A549 (cell line): ENCODE results near the gene AHCYL2. TPM values are rescaled to one million over a fixed set of nuclear protein-coding genes. Genes with fewer than 3 reads are reported as not detected.

Source experiments
- ATAC-seq, 2 experiments: fragments of 200-7000 bp in 1 of 2; fragments of >200 bp in 1 of 2; cut with Nextera tagmentation in 1 of 2; cut with Tn5 transposase in 1 of 2; 3 replicates each; pipeline versions ENCODE4 v1.8.0 to v1.9.1; 2018 to 2020; ENCODE audit warnings: mild to moderate bottlenecking in 1 of 2, moderate library complexity in 1 of 2
- CTCF ChIA-PET: fragments of 300-600 bp; sonication (Branson Sonifier 250); formaldehyde crosslinking; extraction: SDS; loops from one replicate; lab custom pipeline; 2021; ENCODE audit warnings: antibody characterized with exemption, inconsistent platforms; lab: Yijun Ruan, JAX
- POLR2A ChIA-PET: fragments of 350-600 bp; formaldehyde crosslinking; extraction: SDS; loops from one replicate; lab custom pipeline; 2021; ENCODE audit warnings: antibody characterized with exemption, inconsistent platforms; lab: Yijun Ruan, JAX
- DNase-seq, 2 experiments: peaks; one replicate each; pipeline versions ENCODE4 v3.0.0 to v3.0.0-alpha.2; 2011 to 2016; ENCODE audit warnings: low read depth in 1 of 2, low spot score in 1 of 2
- FAIRE-seq: peaks from 2 replicates; lab custom pipeline; 2011; peaks lifted over from hg19 to GRCh38; lab: Jason Lieb, UNC
- H3K27ac ChIP-seq, 2 experiments: fragments of >200 bp; sonication (Bioruptor Twin); formaldehyde crosslinking; 3 replicates each; pipeline ENCODE4 v1.5.1; 2016 to 2017
- H3K4me1 ChIP-seq: fragments of >200 bp; sonication (Bioruptor Twin); formaldehyde crosslinking; 3 replicates; pipeline ENCODE4 v1.6.1; 2016
- H3K4me2 ChIP-seq: fragments of >200 bp; sonication (Bioruptor Twin); formaldehyde crosslinking; 3 replicates; pipeline ENCODE4 v1.6.1; 2016
- H3K4me3 ChIP-seq: fragments of >200 bp; sonication (Bioruptor Twin); formaldehyde crosslinking; 3 replicates; pipeline ENCODE4 v1.5.1; 2016
- H3K9me3 ChIP-seq: fragments of >200 bp; sonication (Bioruptor Twin); formaldehyde crosslinking; 3 replicates; pipeline ENCODE4 v1.6.1; 2016
- BCL3 ChIP-seq: fragments of >200 bp; sonication (Bioruptor Twin); formaldehyde crosslinking; IDR thresholded peaks from 3 replicates; pipeline ENCODE4 v1.6.1; 2016
- BHLHE40 ChIP-seq: IDR thresholded peaks from 2 replicates; pipeline ENCODE4 v1.6.1; 2012; ENCODE audit warnings: low read depth, low read length, inconsistent platforms
- CBX2 ChIP-seq: fragments of 200-600 bp; sonication (generic); IDR thresholded peaks from 2 replicates; pipeline ENCODE4 v1.6.1; 2016; ENCODE audit warnings: low read depth, mild to moderate bottlenecking, borderline replicate concordance
- CBX8 ChIP-seq: fragments of 200-600 bp; sonication (generic); IDR thresholded peaks from 2 replicates; pipeline ENCODE4 v1.6.1; 2016
- CHD2 ChIP-seq: fragments of 150-350 bp; IDR thresholded peaks from 2 replicates; pipeline ENCODE4 v1.6.1; 2014; ENCODE audit warnings: low read length; ENCODE audit not compliant: partially characterized antibody
- CHD4 ChIP-seq: fragments of 200-600 bp; sonication (generic); IDR thresholded peaks from 2 replicates; pipeline ENCODE4 v1.6.1; 2016; ENCODE audit warnings: antibody characterized with exemption, mild to moderate bottlenecking, borderline replicate concordance
- E2F6 ChIP-seq: IDR thresholded peaks from 2 replicates; pipeline ENCODE4 v1.6.1; 2012; ENCODE audit warnings: low read depth, borderline replicate concordance
- EHF ChIP-seq: fragments of 250-450 bp; sonication (Bioruptor Pico); IDR thresholded peaks from 2 replicates; pipeline ENCODE4 v1.5.0; 2020; ENCODE audit warnings: mild to moderate bottlenecking
- EHMT2 ChIP-seq: fragments of 200-600 bp; sonication (generic); IDR thresholded peaks from 2 replicates; pipeline ENCODE4 v1.6.1; 2016; ENCODE audit warnings: antibody characterized with exemption, low read depth, mild to moderate bottlenecking, moderate library complexity
- ELK1 ChIP-seq: fragments of 150-350 bp; IDR thresholded peaks from 2 replicates; pipeline ENCODE4 v1.6.1; 2014; ENCODE audit warnings: low read depth, mild to moderate bottlenecking, low read length
- EP300 ChIP-seq, 2 experiments: fragments of >200 bp; sonication (Bioruptor Twin); formaldehyde crosslinking; IDR thresholded peaks; 2 replicates in 1 of 2; 3 replicates in 1 of 2; pipeline ENCODE4 v1.6.1; 2016 to 2017
- ESRRA ChIP-seq: fragments of 150-350 bp; IDR thresholded peaks from 2 replicates; pipeline ENCODE4 v1.6.1; 2014; ENCODE audit warnings: mild to moderate bottlenecking, low read length, borderline replicate concordance
- GATA3 ChIP-seq: IDR thresholded peaks from 2 replicates; pipeline ENCODE4 v1.6.1; 2012; ENCODE audit warnings: borderline replicate concordance
- HES2 ChIP-seq: fragments of >200 bp; sonication (Bioruptor Twin); formaldehyde crosslinking; IDR thresholded peaks from 2 replicates; pipeline ENCODE4 v1.6.1; 2016
- HEYL ChIP-seq: fragments of 250-450 bp; sonication (Bioruptor Pico); IDR thresholded peaks from 2 replicates; pipeline ENCODE4 v1.8.0; 2021; ENCODE audit warnings: mild to moderate bottlenecking, moderate library complexity
- HMGXB4 ChIP-seq: fragments of 250-450 bp; sonication (Bioruptor Pico); IDR thresholded peaks from 2 replicates; pipeline ENCODE4 v1.5.0; 2021; ENCODE audit warnings: mild to moderate bottlenecking, moderate library complexity, borderline replicate concordance
- HOXB13 ChIP-seq: fragments of 250-450 bp; sonication (Bioruptor Pico); IDR thresholded peaks from 2 replicates; pipeline ENCODE4 v1.5.0; 2020; ENCODE audit warnings: low read depth, mild to moderate bottlenecking, moderate library complexity
- HOXB5 ChIP-seq: fragments of 250-450 bp; sonication (Bioruptor Pico); IDR thresholded peaks from 2 replicates; pipeline ENCODE4 v1.5.0; 2020; ENCODE audit warnings: mild to moderate bottlenecking, moderate library complexity
- JUN ChIP-seq, 2 experiments: fragments of >200 bp; sonication (Bioruptor Twin); formaldehyde crosslinking; IDR thresholded peaks; 2 replicates in 1 of 2; 3 replicates in 1 of 2; pipeline ENCODE4 v1.6.1; 2016 to 2017
- KDM1A ChIP-seq: fragments of 200-600 bp; sonication (generic); IDR thresholded peaks from 2 replicates; pipeline ENCODE4 v1.6.1; 2016; ENCODE audit warnings: low read depth, mild to moderate bottlenecking
- KDM5A ChIP-seq: fragments of 200-600 bp; sonication (generic); IDR thresholded peaks from 2 replicates; pipeline ENCODE4 v1.6.1; 2016; ENCODE audit warnings: antibody characterized with exemption, mild to moderate bottlenecking
- MYC ChIP-seq: IDR thresholded peaks from 2 replicates; pipeline ENCODE4 v1.6.1; 2012; ENCODE audit warnings: mild to moderate bottlenecking, inconsistent platforms, low read length, improper control_type of control experiment, borderline replicate concordance
- NFE2L2 ChIP-seq: fragments of 150-350 bp; conservative IDR thresholded peaks from 2 replicates; pipeline ENCODE4 v1.6.1; 2014; ENCODE audit warnings: low read length
- NR3C1 ChIP-seq: fragments of >200 bp; sonication (Bioruptor Twin); formaldehyde crosslinking; IDR thresholded peaks from 3 replicates; pipeline ENCODE4 v1.6.1; 2017
- RCOR1 ChIP-seq: fragments of 150-350 bp; IDR thresholded peaks from 2 replicates; pipeline ENCODE4 v1.6.1; 2014; ENCODE audit warnings: antibody characterized with exemption, low read length, low read depth
- SMC3 ChIP-seq: fragments of >200 bp; sonication (Bioruptor Twin); formaldehyde crosslinking; IDR thresholded peaks from 3 replicates; pipeline ENCODE4 v1.6.1; 2018; ENCODE audit warnings: inconsistent platforms
- SREBF2 ChIP-seq: fragments of 450-650 bp; IDR thresholded peaks from 2 replicates; pipeline ENCODE4 v1.6.1; 2014; ENCODE audit warnings: mild to moderate bottlenecking, moderate library complexity
- TFCP2L1 ChIP-seq: fragments of 250-450 bp; sonication (Bioruptor Pico); IDR thresholded peaks from 2 replicates; pipeline ENCODE4 v1.5.0; 2021; ENCODE audit warnings: mild to moderate bottlenecking
- TP53 ChIP-seq: fragments of 250-450 bp; sonication (Bioruptor Pico); IDR thresholded peaks from 2 replicates; pipeline ENCODE4 v1.5.0; 2021; ENCODE audit warnings: mild to moderate bottlenecking, moderate library complexity
- USF2 ChIP-seq: fragments of 450-650 bp; IDR thresholded peaks from 2 replicates; pipeline ENCODE4 v1.6.1; 2014; ENCODE audit warnings: antibody characterized with exemption
- WGBS: methylation state at CpG from one replicate; pipeline ENCODE4 v1.1.6; 2017; ENCODE audit errors: missing lambda C conversion rate; 5-methylcytosine and 5-hydroxymethylcytosine counted together
- polyA plus RNA-seq, 4 experiments: library from polyadenylated mRNA; depleted of rRNA in 3 of 4; stranded (reverse); fragments of >200 nt; fragmentation: RNase III in 1 of 4; extraction: RNeasy Plus Mini Kit Qiagen cat#74134 plus additional on column Dnase treatment in 1 of 4; gene quantifications; 2 replicates in 3 of 4; 3 replicates in 1 of 4; pipeline ENCODE4 v1.2.3, GENCODE V29; 2011 to 2017

Gene AHCYL2
- polyA plus RNA-seq, 2 of the 4 experiments (the other 2 are of a cell fraction) = 10.8 to 25.9 TPM

- ChIA-PET POLR2A (no interaction called here), CTCF (interaction anchor here (1.0 to 1.8 kb wide), 4 partner anchors 19 to 61 kb away, joined by 3 to 7 read pairs (median 4); no protein-coding TSS in a partner anchor)
- ATAC-seq (no peak), DNase-seq (no peak), FAIRE-seq (no peak)
- Histone ChIP-seq H3K27ac (no peak overlapping the region), H3K4me2 (no peak overlapping the region), H3K4me3 (no peak overlapping the region), H3K9me3 (no peaks in the 10 kb centered on the region), H3K4me1 (no peaks in the 10 kb centered on the region)
- TF ChIP-seq MYC = no peak
- no peak for TF ChIP-seq HOXB13 (CRISPR knock-in tag)
- no peak for TF ChIP-seq E2F6
- TF ChIP-seq RCOR1 = no peak
- no peak for TF ChIP-seq TFCP2L1 (CRISPR knock-in tag)
- no peak for TF ChIP-seq KDM5A
- TF ChIP-seq EHF = no peak
- TF ChIP-seq EHMT2 = no peak
- TF ChIP-seq CHD2 = no peak
- no peak for TF ChIP-seq SMC3
- TF ChIP-seq SREBF2 = no peak
- no peak for TF ChIP-seq JUN (IDR thresholded peaks at IDR 0.05)
- TF ChIP-seq HEYL (CRISPR knock-in tag) = no peak
- TF ChIP-seq BHLHE40 = no peak
- no peak for TF ChIP-seq BCL3
- no peak for TF ChIP-seq NR3C1
- no peak for TF ChIP-seq KDM1A
- TF ChIP-seq HOXB5 (CRISPR knock-in tag) = no peak
- no peak for TF ChIP-seq ESRRA
- WGBS = 95% methylated on average over 3 of the region's 3 CpGs
These were observed 54.9 kb downstream of the AHCYL2 start for GRCh38 chr7:129279757-129280156.

GRCh38 chr7:129281163-129281562, 56.3 kb downstream of the AHCYL2 start:
- POLR2A ChIA-PET = no interaction called here
- CTCF ChIA-PET = interaction anchor here (1.2 to 1.4 kb wide), 2 partner anchors 62 to 63 kb away, joined by 3 to 5 read pairs; no protein-coding TSS in a partner anchor
- no peak overlapping the region for H3K4me2 ChIP-seq

GRCh38 chr7:129282865-129283264, 58.0 kb downstream of the AHCYL2 start:
- H3K27ac ChIP-seq = no peak overlapping the region
- ATAC-seq = no peak
- no peak for TF ChIP-seq HMGXB4
- TF ChIP-seq SREBF2 = no peak
- no peak for TF ChIP-seq CBX2
- TF ChIP-seq USF2 = no peak
- no peak for TF ChIP-seq TP53 (CRISPR knock-in tag)
- TF ChIP-seq NFE2L2 = no peak
- no peak for TF ChIP-seq EP300 (IDR thresholded peaks at IDR 0.05)
- no peak for TF ChIP-seq GATA3
- TF ChIP-seq RCOR1 = no peak
- no peak for TF ChIP-seq SMC3
- no peak for TF ChIP-seq KDM1A
- no peak for TF ChIP-seq ELK1
- no peak for TF ChIP-seq CHD2
- no peak for TF ChIP-seq CBX8
- TF ChIP-seq HES2 = no peak
- TF ChIP-seq EHF = no peak
- TF ChIP-seq, all 56 proteins: peak for 0
- DNase-seq = no peak
- 85% methylated on average over 5 of the region's 5 CpGs for WGBS
- FAIRE-seq = no peak
- no peaks in the 10 kb centered on the region for H3K9me3 ChIP-seq
- POLR2A ChIA-PET = no interaction called here
- no peak overlapping the region for H3K4me2 ChIP-seq
- CTCF ChIA-PET = interaction anchor here (0.6 to 0.8 kb wide), 2 partner anchors 16 to 18 kb away, joined by 3 read pairs; no protein-coding TSS in a partner anchor
- H3K4me3 ChIP-seq = no peak overlapping the region
- H3K4me1 ChIP-seq = no peaks in the 10 kb centered on the region

More at GRCh38 chr7:129281163-129281562, 56.3 kb downstream of the AHCYL2 start:
- H3K4me1 ChIP-seq = no peaks in the 10 kb centered on the region
- no peak for FAIRE-seq
- WGBS = 72% methylated on average over 1 of the region's 1 CpG
- DNase-seq = no peak
- H3K9me3 ChIP-seq = no peaks in the 10 kb centered on the region
- H3K4me3 ChIP-seq = no peak overlapping the region
- TF ChIP-seq CHD4 = no peak
- TF ChIP-seq KDM5A = no peak
- H3K27ac ChIP-seq = no peak overlapping the region
- no peak for ATAC-seq
